Ishikawa (cell line): Measurements from ENCODE around the gene XRCC5.

Source experiments
- EP300 ChIP-seq: IDR thresholded peaks from 2 replicates; pipeline ENCODE4 v1.6.1; 2012; ENCODE audit warnings: borderline replicate concordance
- TAF1 ChIP-seq: IDR thresholded peaks from 2 replicates; pipeline ENCODE4 v1.6.1; 2012; ENCODE audit warnings: low read depth, mild to moderate bottlenecking
- TCF12 ChIP-seq: IDR thresholded peaks from 2 replicates; pipeline ENCODE4 v1.6.1; 2012; ENCODE audit warnings: low read depth
- TF ChIP-seq, protein P1 (sequence below): IDR thresholded peaks from 2 replicates; pipeline ENCODE4 v1.6.1; 2012; ENCODE audit warnings: low read depth, mild to moderate bottlenecking

- TF ChIP-seq, protein P1, sequence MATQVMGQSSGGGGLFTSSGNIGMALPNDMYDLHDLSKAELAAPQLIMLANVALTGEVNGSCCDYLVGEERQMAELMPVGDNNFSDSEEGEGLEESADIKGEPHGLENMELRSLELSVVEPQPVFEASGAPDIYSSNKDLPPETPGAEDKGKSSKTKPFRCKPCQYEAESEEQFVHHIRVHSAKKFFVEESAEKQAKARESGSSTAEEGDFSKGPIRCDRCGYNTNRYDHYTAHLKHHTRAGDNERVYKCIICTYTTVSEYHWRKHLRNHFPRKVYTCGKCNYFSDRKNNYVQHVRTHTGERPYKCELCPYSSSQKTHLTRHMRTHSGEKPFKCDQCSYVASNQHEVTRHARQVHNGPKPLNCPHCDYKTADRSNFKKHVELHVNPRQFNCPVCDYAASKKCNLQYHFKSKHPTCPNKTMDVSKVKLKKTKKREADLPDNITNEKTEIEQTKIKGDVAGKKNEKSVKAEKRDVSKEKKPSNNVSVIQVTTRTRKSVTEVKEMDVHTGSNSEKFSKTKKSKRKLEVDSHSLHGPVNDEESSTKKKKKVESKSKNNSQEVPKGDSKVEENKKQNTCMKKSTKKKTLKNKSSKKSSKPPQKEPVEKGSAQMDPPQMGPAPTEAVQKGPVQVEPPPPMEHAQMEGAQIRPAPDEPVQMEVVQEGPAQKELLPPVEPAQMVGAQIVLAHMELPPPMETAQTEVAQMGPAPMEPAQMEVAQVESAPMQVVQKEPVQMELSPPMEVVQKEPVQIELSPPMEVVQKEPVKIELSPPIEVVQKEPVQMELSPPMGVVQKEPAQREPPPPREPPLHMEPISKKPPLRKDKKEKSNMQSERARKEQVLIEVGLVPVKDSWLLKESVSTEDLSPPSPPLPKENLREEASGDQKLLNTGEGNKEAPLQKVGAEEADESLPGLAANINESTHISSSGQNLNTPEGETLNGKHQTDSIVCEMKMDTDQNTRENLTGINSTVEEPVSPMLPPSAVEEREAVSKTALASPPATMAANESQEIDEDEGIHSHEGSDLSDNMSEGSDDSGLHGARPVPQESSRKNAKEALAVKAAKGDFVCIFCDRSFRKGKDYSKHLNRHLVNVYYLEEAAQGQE: no peak
- TF ChIP-seq TCF12 (no peak), EP300 (no peak), TAF1 (no peak)
Measured at GRCh38 chr2:216164576-216164975, 55.4 kb downstream of the XRCC5 start.
